Endothelial cell of umbilical vein (primary cell): ENCODE measurements around the gene SLC18A3. TPM values are rescaled to one million over a fixed set of nuclear protein-coding genes. Genes with fewer than 3 reads are reported as not detected.

Experiments used
- BruUV-seq: library from RNA; stranded (reverse); fragments of 400-500 nt; replicated peaks from 2 replicates; lab custom pipeline; 2021; lab: Mats Ljungman, UMichigan
- CTCF ChIA-PET: fragments of 300-600, 350-600 bp; sonication (Branson Sonifier 250); formaldehyde crosslinking; loops from one replicate; lab custom pipeline; 2021; ENCODE audit warnings: antibody characterized with exemption, inconsistent platforms; lab: Charles Lee
- POLR2A ChIA-PET: fragments of 300-600, 350-600 bp; sonication (Branson Sonifier 250); formaldehyde crosslinking; loops from one replicate; lab custom pipeline; 2021; ENCODE audit warnings: antibody characterized with exemption, inconsistent platforms; lab: Charles Lee
- DNase-seq: peaks from one replicate; pipeline ENCODE4 v3.0.0-alpha.2; 2011; ENCODE audit warnings: low read depth, low spot score
- FAIRE-seq: peaks from 2 replicates; lab custom pipeline; 2011; peaks lifted over from hg19 to GRCh38; lab: Jason Lieb, UNC
- H2AFZ ChIP-seq: 2 replicates; pipeline ENCODE4 v1.6.0; 2012; ENCODE audit warnings: low read depth, low read length, control low read depth, inconsistent platforms
- H3K27ac ChIP-seq: 2 replicates; pipeline ENCODE4 v1.5.1; 2011; ENCODE audit warnings: low read depth, mild to moderate bottlenecking, control low read depth, low read length, moderate library complexity; ENCODE audit not compliant: insufficient read depth
- H3K27me3 ChIP-seq, 2 experiments: 2 replicates each; pipeline versions ENCODE4 v1.6.0 to v1.6.1; 2011; ENCODE audit warnings: low read length in 2 of 2, mixed read lengths in 1 of 2; ENCODE audit not compliant: control insufficient read depth in 2 of 2, insufficient read depth in 2 of 2
- H3K36me3 ChIP-seq, 2 experiments: 2 replicates in 1 of 2; 3 replicates in 1 of 2; pipeline ENCODE4 v1.5.1; 2011; ENCODE audit warnings: low read length in 2 of 2, mild to moderate bottlenecking in 1 of 2, moderate library complexity in 1 of 2; ENCODE audit not compliant: control insufficient read depth in 2 of 2, insufficient read depth in 2 of 2; ENCODE audit errors: extremely low read depth in 1 of 2
- H3K4me1 ChIP-seq: 3 replicates; pipeline ENCODE4 v1.5.1; 2011; ENCODE audit warnings: mild to moderate bottlenecking, low read length; ENCODE audit not compliant: control insufficient read depth, insufficient read depth; ENCODE audit errors: extremely low read depth
- H3K4me2 ChIP-seq: 2 replicates; pipeline ENCODE4 v1.6.1; 2011; ENCODE audit warnings: low read length, control low read depth, mixed read lengths; ENCODE audit not compliant: insufficient read depth
- H3K4me3 ChIP-seq, 3 experiments: fragments of 200-600 bp in 1 of 3; sonication (generic), shearing (Covaris generic) in 1 of 3; replicated peaks in 1 of 3; 2 replicates each; pipeline ENCODE4 v1.5.1; 2011 to 2016; ENCODE audit warnings: control low read depth in 3 of 3, low read length in 3 of 3, mild to moderate bottlenecking in 2 of 3, inconsistent platforms in 1 of 3, low read depth in 1 of 3, moderate library complexity in 1 of 3; ENCODE audit not compliant: insufficient read depth in 1 of 3
- H3K79me2 ChIP-seq: 2 replicates; pipeline ENCODE4 v1.6.0; 2012; ENCODE audit warnings: low read length, inconsistent platforms; ENCODE audit not compliant: control insufficient read depth, insufficient read depth
- H3K9ac ChIP-seq: replicated peaks from 2 replicates; pipeline ENCODE3; 2011; ENCODE audit warnings: low read length, control low read depth; ENCODE audit not compliant: insufficient read depth; ENCODE audit errors: extremely low read depth
- H3K9me1 ChIP-seq: replicated peaks from 3 replicates; pipeline ENCODE4 v1.6.0; 2011; ENCODE audit warnings: mild to moderate bottlenecking, low read length; ENCODE audit not compliant: control insufficient read depth, insufficient read depth; ENCODE audit errors: extremely low read depth
- H3K9me3 ChIP-seq: replicated peaks from 2 replicates; pipeline ENCODE4 v1.5.1; 2012; ENCODE audit warnings: low read length, inconsistent platforms; ENCODE audit not compliant: control insufficient read depth, insufficient read depth
- H4K20me1 ChIP-seq: replicated peaks from 2 replicates; pipeline ENCODE3; 2011; ENCODE audit warnings: mild to moderate bottlenecking, low read length; ENCODE audit not compliant: control insufficient read depth, insufficient read depth; ENCODE audit errors: extremely low read depth
- CTCF ChIP-seq, 2 donors: IDR thresholded peaks; 1 replicate in 1 of 2; 2 replicates in 1 of 2; pipeline ENCODE4 v1.5.1; 2011; ENCODE audit warnings: low read length in 2 of 2, mild to moderate bottlenecking in 2 of 2, moderate library complexity in 2 of 2, control low read depth in 1 of 2, inconsistent platforms in 1 of 2, low read depth in 1 of 2; ENCODE audit not compliant: insufficient read depth in 1 of 2; ENCODE audit errors: extremely low read depth in 1 of 2
- EZH2 ChIP-seq: IDR thresholded peaks from 2 replicates; pipeline ENCODE4 v1.6.1; 2012; ENCODE audit warnings: borderline replicate concordance, low read depth, mild to moderate bottlenecking, moderate library complexity, low read length, inconsistent platforms; ENCODE audit not compliant: severe bottlenecking
- FOS ChIP-seq: IDR thresholded peaks from 2 replicates; pipeline ENCODE4 v1.6.1; 2011; ENCODE audit warnings: mild to moderate bottlenecking, low read length, moderate library complexity, borderline replicate concordance; ENCODE audit not compliant: insufficient read depth
- GATA2 ChIP-seq: IDR thresholded peaks from 2 replicates; pipeline ENCODE4 v1.7.0; 2011; ENCODE audit warnings: low read depth, mild to moderate bottlenecking, moderate library complexity, mixed read lengths, low read length; ENCODE audit not compliant: insufficient read length, insufficient read depth
- JUN ChIP-seq: IDR thresholded peaks from 2 replicates; pipeline ENCODE4 v1.6.1; 2011; ENCODE audit warnings: borderline replicate concordance, low read depth; ENCODE audit not compliant: insufficient read length, insufficient read depth
- MAX ChIP-seq: IDR thresholded peaks from 2 replicates; pipeline ENCODE4 v1.6.1; 2011; ENCODE audit not compliant: insufficient read depth, insufficient read length
- MYC ChIP-seq: IDR thresholded peaks from one replicate; pipeline ENCODE4 v1.6.1; 2011; ENCODE audit warnings: mild to moderate bottlenecking, low read depth, low read length
- POLR2A ChIP-seq: IDR thresholded peaks from 2 replicates; pipeline ENCODE4 v1.6.1; 2012; ENCODE audit warnings: low read depth, mild to moderate bottlenecking, control low read depth, low read length
- POLR2AphosphoS5 ChIP-seq: IDR thresholded peaks from 2 replicates; pipeline ENCODE4 v1.6.1; 2012; ENCODE audit warnings: low read depth, mild to moderate bottlenecking, control low read depth, low read length, moderate library complexity; ENCODE audit not compliant: insufficient read depth
- dilution Hi-C: fragments of 300-500 bp; cut with MboI; formaldehyde crosslinking; loops from one replicate; pipeline ENCODE4 v1.15.0; 2019; ENCODE audit warnings: low sequenced_read_pairs; ENCODE audit not compliant: extremely low pct_ligation_motif_present
- intact Hi-C: fragments of 100-400 bp; cut with micrococcal nuclease; formaldehyde crosslinking; loops from one replicate; pipeline ENCODE4 v1.10.0; 2022
- polyA plus RNA-seq, 4 experiments: library from polyadenylated mRNA; depleted of rRNA in 3 of 4; stranded (reverse) in 3 of 4; unstranded in 1 of 4; fragments of >200 nt; gene quantifications; 2 replicates each; pipeline versions ENCODE4 v1.2.1 to v1.2.3, GENCODE V29; 2011 to 2012; ENCODE audit warnings: missing spikeins in 1 of 4
- total RNA-seq: library from RNA; stranded (reverse); gene quantifications from 2 replicates; pipeline ENCODE4 v1.2.3, GENCODE V29; 2021

SLC18A3 gene
- total and polyA plus RNA-seq, 2 donors (not counting 3 experiments of a cell fraction or from before 2014, with no cell fraction given), result not detected

- H3K27me3 ChIP-seq, result peaks cover 0 to 3% of the 10 kb centered on the region in 2 experiments
- FAIRE-seq, result no peak
- no peak overlapping the region for H3K27ac ChIP-seq
- no peak overlapping the region for H3K4me3 ChIP-seq
- H3K36me3 ChIP-seq, result no peaks in the 10 kb centered on the region
- DNase-seq, result no peak
- no peaks in the 10 kb centered on the region for H3K79me2 ChIP-seq
- TF ChIP-seq GATA2, result no peak
- TF ChIP-seq EZH2, result no peak
- TF ChIP-seq FOS, result no peak
- TF ChIP-seq POLR2AphosphoS5, result no peak
- TF ChIP-seq JUN, result no peak
- no peak for TF ChIP-seq MAX
- no peak for TF ChIP-seq POLR2A
- no peak for TF ChIP-seq MYC
- no peak for TF ChIP-seq CTCF (IDR thresholded peaks at IDR 0.05; ENCODE audit: extremely low read depth in 1 of 2, insufficient read depth in 1 of 2, low read depth in 1 of 2, low read length in 2 of 2)
- H3K9me3 ChIP-seq, result no peaks in the 10 kb centered on the region
- ChIA-PET POLR2A (no interaction called here), CTCF (interaction anchor here (1.5 kb wide), 1 partner anchor 31 kb away, joined by 3 read pairs; no protein-coding TSS in a partner anchor)
- no peak overlapping the region for H3K4me2 ChIP-seq
- no TSS peak for BruUV-seq
- H4K20me1 ChIP-seq, result no peaks in the 10 kb centered on the region
- no peak overlapping the region for H2AFZ ChIP-seq
- dilution Hi-C loops (no loop called here), intact Hi-C loops (no loop called here)
- H3K4me1 ChIP-seq, result no peaks in the 10 kb centered on the region
- no peak overlapping the region for H3K9ac ChIP-seq
- no peaks in the 10 kb centered on the region for H3K9me1 ChIP-seq
Observed at GRCh38 chr10:49627038-49627437, 16.9 kb downstream of the SLC18A3 start.
